Panc1 (cell line): Measurements from ENCODE around the gene DIS3L2. TPM values are rescaled to one million over a fixed set of nuclear protein-coding genes. Genes with fewer than 3 reads are reported as not detected.
A peak's percentile ranks its signal among the peaks of the same experiment; 100 is the strongest.

Experiments used
- ATAC-seq: fragments of 200-7000 bp; cut with Tn5 transposase; 2 replicates; pipeline ENCODE4 v1.9.1; 2020; ENCODE audit warnings: mild to moderate bottlenecking, moderate library complexity
- BruUV-seq: library from RNA; stranded (reverse); fragments of 400-500 nt; replicated peaks from 2 replicates; lab custom pipeline; 2021; lab: Mats Ljungman, UMichigan
- CTCF ChIA-PET: fragments of 300-600 bp; sonication (Branson Sonifier 250); formaldehyde crosslinking; loops from one replicate; lab custom pipeline; 2022; ENCODE audit warnings: antibody characterized with exemption; lab: Charles Lee
- POLR2A ChIA-PET: fragments of 300-600 bp; sonication (Branson Sonifier 250); formaldehyde crosslinking; loops from one replicate; lab custom pipeline; 2022; ENCODE audit warnings: antibody characterized with exemption; lab: Charles Lee
- DNase-seq: peaks from one replicate; pipeline ENCODE4 v3.0.0-alpha.2; 2010; ENCODE audit warnings: low read depth, low spot score
- H3K27ac ChIP-seq: 2 replicates; pipeline ENCODE4 v1.5.1; 2011; ENCODE audit warnings: mild to moderate bottlenecking, low read length, inconsistent platforms
- H3K27me3 ChIP-seq: fragments of 200-500 bp; sonication (Bioruptor generic); 2 replicates; pipeline ENCODE4 v1.6.0; 2014; ENCODE audit warnings: low read length, inconsistent platforms; ENCODE audit not compliant: control insufficient read depth, insufficient read depth
- H3K36me3 ChIP-seq: fragments of 200-500 bp; sonication (Bioruptor generic); 2 replicates; pipeline ENCODE4 v1.5.1; 2014; ENCODE audit warnings: inconsistent platforms, mild to moderate bottlenecking, low read length, moderate library complexity; ENCODE audit not compliant: control insufficient read depth, insufficient read depth
- H3K4me1 ChIP-seq: 2 replicates; pipeline ENCODE4 v1.5.1; 2011; ENCODE audit warnings: inconsistent platforms, mild to moderate bottlenecking, low read length, moderate library complexity; ENCODE audit not compliant: control insufficient read depth, insufficient read depth
- H3K4me3 ChIP-seq, 2 experiments: 2 replicates each; pipeline ENCODE4 v1.5.1; 2011 to 2012; ENCODE audit warnings: low read depth in 2 of 2, low read length in 2 of 2, mild to moderate bottlenecking in 2 of 2, inconsistent platforms in 1 of 2, moderate library complexity in 1 of 2
- H3K9me3 ChIP-seq: fragments of 200-500 bp; sonication (Bioruptor generic); 2 replicates; pipeline ENCODE4 v1.5.1; 2014; ENCODE audit warnings: low read depth, mild to moderate bottlenecking, inconsistent platforms, low read length, moderate library complexity; ENCODE audit not compliant: control insufficient read depth, insufficient read depth
- POLR2AphosphoS5 ChIP-seq: IDR thresholded peaks from 2 replicates; pipeline ENCODE4 v1.6.1; 2012; ENCODE audit warnings: mild to moderate bottlenecking, low read depth, low read length, moderate library complexity
- REST ChIP-seq, 2 experiments: IDR thresholded peaks; 2 replicates each; pipeline ENCODE4 v1.6.1; 2011 to 2012; ENCODE audit warnings: low read depth in 2 of 2, control low read depth in 1 of 2, low read length in 1 of 2, mild to moderate bottlenecking in 1 of 2, moderate library complexity in 1 of 2; ENCODE audit not compliant: insufficient read depth in 1 of 2
- SIN3A ChIP-seq: IDR thresholded peaks from 2 replicates; pipeline ENCODE4 v1.6.1; 2012; ENCODE audit warnings: low read depth, mild to moderate bottlenecking, low read length, moderate library complexity, borderline replicate concordance; ENCODE audit not compliant: insufficient read depth
- TCF7L2 ChIP-seq: IDR thresholded peaks from 2 replicates; pipeline ENCODE4 v1.6.1; 2011; ENCODE audit warnings: mild to moderate bottlenecking, low read depth, low read length, inconsistent platforms
- in situ Hi-C: cut with HindIII; loops from 2 replicates; pipeline ENCODE4 v1.10.0; 2016; ENCODE audit warnings: low sequenced_read_pairs, low pct_unique_long_range_greater_than_20kb
- intact Hi-C: fragments of 100-400 bp; cut with micrococcal nuclease; formaldehyde crosslinking; loops from one replicate; pipeline ENCODE4 v1.10.0; 2022; ENCODE audit not compliant: unreplicated experiment
- total RNA-seq: library from RNA; stranded (reverse); gene quantifications from one replicate; pipeline ENCODE4 v1.2.1, GENCODE V29; 2021; ENCODE audit not compliant: unreplicated experiment
- TF ChIP-seq, protein P1 (sequence below): fragments of 450-650 bp; IDR thresholded peaks from 2 replicates; pipeline ENCODE4 v1.5.1; 2017; ENCODE audit warnings: mild to moderate bottlenecking

The DIS3L2 gene
- total RNA-seq, 1 experiment from 2014 or later, result 28.1 TPM

- ChIA-PET CTCF (no interaction called here), POLR2A (no interaction called here)
- in situ Hi-C loops, result no loop called here
- Histone ChIP-seq H3K9me3 (no peaks in the 10 kb centered on the region), H3K4me1 (peaks cover 4% of the 10 kb centered on the region; the same call in 1 of the 2 replicates), H3K27me3 (no peaks in the 10 kb centered on the region; the same call in 1 of the 2 replicates), H3K27ac (no peak overlapping the region), H3K4me3 (no peak overlapping the region), H3K36me3 (no peaks in the 10 kb centered on the region)
- DNase-seq, result no peak
- TF ChIP-seq SIN3A (no peak), TCF7L2 (no peak), POLR2AphosphoS5 (no peak), REST (IDR thresholded peaks at IDR 0.05; ENCODE audit: insufficient read depth in 1 of 2, low read depth in 2 of 2, low read length in 1 of 2) (no peak)
- TF ChIP-seq, protein P1, sequence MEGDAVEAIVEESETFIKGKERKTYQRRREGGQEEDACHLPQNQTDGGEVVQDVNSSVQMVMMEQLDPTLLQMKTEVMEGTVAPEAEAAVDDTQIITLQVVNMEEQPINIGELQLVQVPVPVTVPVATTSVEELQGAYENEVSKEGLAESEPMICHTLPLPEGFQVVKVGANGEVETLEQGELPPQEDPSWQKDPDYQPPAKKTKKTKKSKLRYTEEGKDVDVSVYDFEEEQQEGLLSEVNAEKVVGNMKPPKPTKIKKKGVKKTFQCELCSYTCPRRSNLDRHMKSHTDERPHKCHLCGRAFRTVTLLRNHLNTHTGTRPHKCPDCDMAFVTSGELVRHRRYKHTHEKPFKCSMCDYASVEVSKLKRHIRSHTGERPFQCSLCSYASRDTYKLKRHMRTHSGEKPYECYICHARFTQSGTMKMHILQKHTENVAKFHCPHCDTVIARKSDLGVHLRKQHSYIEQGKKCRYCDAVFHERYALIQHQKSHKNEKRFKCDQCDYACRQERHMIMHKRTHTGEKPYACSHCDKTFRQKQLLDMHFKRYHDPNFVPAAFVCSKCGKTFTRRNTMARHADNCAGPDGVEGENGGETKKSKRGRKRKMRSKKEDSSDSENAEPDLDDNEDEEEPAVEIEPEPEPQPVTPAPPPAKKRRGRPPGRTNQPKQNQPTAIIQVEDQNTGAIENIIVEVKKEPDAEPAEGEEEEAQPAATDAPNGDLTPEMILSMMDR, result no peak
- BruUV-seq, result no TSS peak
- no peak for ATAC-seq
- intact Hi-C loops, result no loop called here
These were observed 38.5 kb upstream of the DIS3L2 start for GRCh38 chr2:231923010-231923344.

DNA sequence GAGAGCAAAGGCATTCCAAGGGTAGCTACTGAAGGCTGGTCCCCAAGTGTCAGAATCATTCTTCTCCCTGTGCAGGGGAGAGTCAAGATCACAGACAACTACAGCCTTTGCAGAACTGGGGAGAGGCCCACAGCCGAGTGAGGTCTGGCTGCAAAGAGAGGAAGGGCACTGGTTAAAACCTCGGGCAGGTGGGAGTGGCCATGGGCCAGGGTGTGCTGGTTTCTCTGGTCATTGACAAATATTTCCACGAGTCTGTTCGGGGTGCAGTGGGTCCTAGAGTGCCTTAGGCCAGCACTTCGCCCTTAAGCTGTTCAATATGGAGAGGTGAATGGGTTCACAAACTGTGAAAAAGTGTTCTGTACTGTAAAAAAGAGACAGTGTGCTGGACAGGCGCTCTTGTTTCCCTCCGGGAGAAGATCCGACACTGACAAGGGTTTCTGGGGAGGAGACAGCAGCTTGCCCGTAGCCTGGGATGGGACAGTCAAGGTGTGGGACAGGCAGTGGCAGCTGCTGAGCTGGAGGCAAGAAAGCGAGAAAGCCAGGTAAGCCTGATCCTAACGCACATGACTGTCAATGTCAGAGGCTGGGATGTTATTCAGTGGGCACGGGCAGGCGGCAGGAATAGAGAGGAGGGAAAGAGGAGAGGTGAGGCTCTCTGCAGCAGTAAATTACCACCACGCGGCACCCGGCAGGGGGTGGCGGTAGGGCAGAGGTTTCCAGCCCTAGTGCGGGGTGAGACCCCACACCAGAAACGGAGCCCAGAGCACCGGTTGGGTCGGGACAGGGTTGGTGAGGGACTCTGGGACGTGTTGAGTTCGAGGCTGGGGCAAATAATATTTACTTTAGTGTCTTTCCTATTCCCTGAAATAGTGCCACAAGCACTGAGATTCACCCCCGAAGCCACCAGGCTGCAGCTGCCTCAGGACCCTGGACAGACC is 37.3 kb upstream of the DIS3L2 start:
- ChIA-PET POLR2A (no interaction called here), CTCF (interaction anchor here (0.9 to 1.3 kb wide), 2 partner anchors 218 to 506 kb away, joined by 4 to 9 read pairs; no protein-coding TSS in a partner anchor)
- H3K27ac ChIP-seq, result no peak overlapping the region
- intact Hi-C loops (loop anchor here (2.0 kb wide), 1 partner anchor 403 kb away; no protein-coding TSS in a partner anchor), in situ Hi-C loops (no loop called here)
- peaks cover 4% of the 10 kb centered on the region; the same call in 1 of the 2 replicates for H3K4me1 ChIP-seq
- no TSS peak for BruUV-seq
- no peaks in the 10 kb centered on the region for H3K9me3 ChIP-seq
- ATAC-seq, result no peak
- H3K4me3 ChIP-seq, result peak overlapping the region in 1 of 2 experiments; percentile 52; a peak in 1 of 4 replicates
- no peaks in the 10 kb centered on the region; the same call in 1 of the 2 replicates for H3K27me3 ChIP-seq
- DNase-seq, result no peak
- TF ChIP-seq SIN3A (no peak), TCF7L2 (no peak), REST (IDR thresholded peaks at IDR 0.05; ENCODE audit: insufficient read depth in 1 of 2, low read depth in 2 of 2, low read length in 1 of 2) (no peak), POLR2AphosphoS5 (no peak)
- TF ChIP-seq, protein P1, result no peak
- H3K36me3 ChIP-seq, result no peaks in the 10 kb centered on the region
